HUDEP-2 (cell line): ENCODE data around the gene SLC5A3.

Source experiments
- DNase-seq, 76 experiments: peaks; one replicate each; lab custom pipeline; 2025; ENCODE audit not compliant: unreplicated experiment in 76 of 76; lab: John Stamatoyannopoulos, UW

The SLC5A3 gene

GRCh38 chr21:34094949-34095348 lies 21.6 kb downstream of the SLC5A3 start:
- DNase-seq = no peak

GRCh38 chr21:34097442-34097841 lies 24.1 kb downstream of the SLC5A3 start:
- DNase-seq = no peak

GRCh38 chr21:34100337-34100736 lies 27.0 kb downstream of the SLC5A3 start:
- no peak for DNase-seq

DNA sequence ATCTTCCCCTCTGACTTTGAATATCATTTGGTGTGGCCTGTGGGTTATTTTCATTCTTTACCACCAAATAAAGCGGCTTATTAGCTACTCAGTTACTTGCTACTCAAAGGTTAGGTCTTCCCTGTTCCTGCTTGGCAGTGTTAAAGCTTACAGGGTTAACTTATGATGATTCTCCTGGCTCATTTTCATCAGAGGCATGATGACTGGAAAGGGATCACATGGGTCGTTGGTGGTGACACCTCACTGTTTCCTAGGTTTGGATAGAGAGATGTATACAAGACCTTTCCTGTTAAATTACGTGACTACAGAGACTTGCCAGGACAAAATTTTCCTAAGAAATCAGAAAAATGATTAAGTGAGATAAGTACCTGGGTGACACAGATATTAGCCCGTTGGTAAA lies 27.4 kb downstream of the SLC5A3 start:
- DNase-seq = no peak

GRCh38 chr21:34105947-34106541 lies 32.7 kb downstream of the SLC5A3 start:
- no peak for DNase-seq

DNA sequence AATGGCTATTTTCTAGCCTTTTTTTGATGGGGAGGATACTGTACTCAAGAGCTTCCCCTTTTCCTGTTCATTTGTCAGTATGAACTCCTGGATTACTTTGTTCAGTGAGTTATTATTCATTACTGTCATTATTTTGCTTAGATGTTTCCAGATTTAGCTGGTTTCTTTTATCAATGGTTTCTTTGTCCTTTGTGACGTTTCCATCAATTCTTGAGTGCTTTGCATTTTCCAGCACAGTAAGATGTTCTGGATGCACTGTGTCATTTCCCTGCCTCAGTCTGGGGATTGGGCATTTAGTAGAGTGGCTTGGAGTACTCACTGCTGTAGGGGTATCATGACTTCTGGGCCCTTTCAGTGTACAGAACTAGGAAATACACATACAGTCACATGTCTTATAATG lies 34.2 kb downstream of the SLC5A3 start:
- no peak for DNase-seq

DNA sequence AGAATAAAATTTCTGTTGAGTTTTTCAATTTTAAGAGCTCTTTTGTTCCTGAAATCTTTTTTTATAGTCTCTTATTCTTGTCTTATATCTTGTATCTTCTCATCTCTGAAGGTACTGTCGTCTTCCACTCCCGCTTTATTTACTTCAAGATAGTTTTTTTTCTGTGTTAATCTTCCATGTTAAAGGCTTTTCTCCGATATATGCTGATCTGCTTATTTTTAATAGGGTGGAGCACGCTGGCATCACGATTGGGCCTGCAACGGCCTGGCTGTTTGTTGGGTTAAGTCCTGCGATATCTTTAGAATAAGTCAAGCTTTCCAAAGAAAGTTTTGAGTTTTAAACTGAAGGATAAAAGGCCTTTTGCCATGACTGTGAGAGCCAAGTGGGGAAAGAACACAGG lies 35.7 kb downstream of the SLC5A3 start:
- DNase-seq = no peak

DNA sequence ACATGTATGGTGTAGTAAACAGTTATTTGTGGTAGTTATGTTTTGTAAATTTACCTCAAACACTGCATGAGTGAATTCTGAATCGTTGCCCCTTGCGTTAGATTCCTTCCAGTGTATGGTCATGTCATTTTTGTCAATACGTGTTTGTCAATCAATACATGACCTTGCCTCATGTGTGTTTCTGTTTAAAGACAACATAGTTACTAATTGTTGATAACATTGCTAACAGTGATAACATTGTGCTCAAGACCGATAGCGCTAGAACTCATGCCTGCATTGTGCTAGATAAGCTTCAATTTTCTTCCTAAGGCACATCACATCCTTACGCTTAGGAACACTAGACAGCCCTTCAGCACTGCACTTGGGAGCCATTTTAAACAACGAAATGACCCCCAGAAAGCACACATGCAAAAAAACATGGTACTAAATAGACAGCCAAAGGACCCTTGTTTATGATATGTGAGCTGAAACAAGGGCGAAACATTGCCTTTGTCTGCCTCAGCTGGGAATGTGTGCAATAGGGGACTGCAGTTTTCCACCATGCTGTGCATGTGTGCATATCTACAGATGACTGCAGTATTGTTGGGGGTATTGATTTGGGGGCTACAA lies 37.3 kb downstream of the SLC5A3 start:
- DNase-seq = peak in 63 of 76 experiments; percentile 10 to 90 (median 60)

- no peak for DNase-seq
Measured at GRCh38 chr21:34112316-34113033, 39.1 kb downstream of the SLC5A3 start.

DNA sequence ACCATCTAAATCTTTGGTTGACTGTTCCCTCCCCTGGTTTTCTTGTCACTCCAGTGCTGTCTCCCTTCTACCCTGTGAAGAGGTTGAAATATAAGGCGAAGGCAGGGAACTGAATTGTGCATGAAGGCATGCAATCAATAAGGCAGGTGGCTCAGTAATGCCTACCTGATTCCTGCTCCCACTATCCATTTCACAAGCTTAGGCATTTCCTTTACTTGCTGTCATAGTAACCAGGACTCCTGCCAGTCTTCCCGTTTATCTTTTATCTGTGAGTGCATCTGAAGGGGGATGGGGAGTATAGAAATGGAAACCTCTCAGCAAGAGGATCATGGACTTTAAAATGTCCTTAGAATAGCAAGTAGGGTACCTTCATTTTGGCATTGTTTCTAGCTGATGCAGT lies 40.5 kb downstream of the SLC5A3 start:
- no peak for DNase-seq

- DNase-seq = no peak
Measured at GRCh38 chr21:34115160-34115559, 41.8 kb downstream of the SLC5A3 start.

GRCh38 chr21:34116569-34116968 lies 43.2 kb downstream of the SLC5A3 start:
- DNase-seq = no peak

GRCh38 chr21:34120867-34121266 lies 47.5 kb downstream of the SLC5A3 start:
- no peak for DNase-seq

DNA sequence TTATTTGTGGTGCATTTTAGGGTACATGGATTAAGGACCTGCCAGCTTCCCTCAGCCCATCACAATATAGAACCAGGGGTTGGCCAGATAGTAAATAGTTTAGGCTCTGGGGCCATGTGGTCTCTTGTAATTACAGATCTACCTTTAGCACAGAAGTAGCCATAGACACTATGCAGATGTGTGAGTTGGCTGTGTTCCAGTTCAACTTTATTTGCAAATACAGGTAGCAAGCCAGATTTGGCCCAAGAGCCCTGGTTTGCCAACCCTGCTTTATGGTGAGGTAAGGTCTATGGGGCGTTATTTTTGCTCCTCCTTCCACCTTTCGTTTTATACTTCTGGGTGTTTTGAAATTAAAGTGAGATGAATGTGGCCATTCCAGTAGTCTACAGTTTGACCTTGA lies 48.7 kb downstream of the SLC5A3 start:
- DNase-seq = no peak
